ENCODE measurements around the gene PIH1D2. TPM values are rescaled to one million over a fixed set of nuclear protein-coding genes. Genes with fewer than 3 reads are reported as not detected.
"Not testable (repeated sequence)": the region's sequence is repeated elsewhere in the genome, so short reads cannot be mapped to it uniquely, and the experiment has no call there.

Gene PIH1D2
- total and polyA plus RNA-seq, 2 of the 8 experiments (the other 6 are each of a cell fraction or from before 2014, with no cell fraction given) = 0.53 to 0.73 TPM

GRCh38 chr11:112029460-112029859, 44.4 kb downstream of the PIH1D2 start (continued):
- TF ChIP-seq POLR2A (IDR thresholded peaks at IDR 0.05; ENCODE audit: control extremely low read depth in 1 of 2, low read depth in 2 of 2, low read length in 2 of 2) (no peak), USF2 (IDR thresholded peaks at IDR 0.05; ENCODE audit: low read length) (no peak), CREB1 (IDR thresholded peaks at IDR 0.05) (no peak)

- 93% methylated on average over 11 of the region's 49 CpGs; no CpG with 5 or more reads in 1 of the 2 experiments for WGBS, 2 experiments (ENCODE audit: extremely low coverage in 1 of 2, insufficient coverage in 1 of 2, insufficient read length in 1 of 2, insufficient replicate concordance in 2 of 2, low coverage in 1 of 2, low lambda C conversion rate in 2 of 2, missing lambda C conversion rate in 1 of 2)
- not testable (repeated sequence) for H4K20me1 ChIP-seq (replicated peaks in 1 of 2; ENCODE audit: control insufficient read depth in 1 of 2, insufficient read depth in 2 of 2, low read length in 2 of 2)
Measured at GRCh38 chr11:112026784-112027410, 46.9 kb downstream of the PIH1D2 start.

More at GRCh38 chr11:112026784-112027410, 46.9 kb downstream of the PIH1D2 start:
- H4K5ac ChIP-seq (ENCODE audit: insufficient read length, low read depth, low read length); H3K27ac ChIP-seq (ENCODE audit: low read depth, low read length); H3K27me3 ChIP-seq (replicated peaks in 1 of 4; ENCODE audit: control insufficient read depth in 3 of 4, extremely low read depth in 1 of 4, insufficient read depth in 3 of 4, low read length in 3 of 4); H3K18ac ChIP-seq (ENCODE audit: extremely low read depth, low read length); H3K4me2 ChIP-seq (ENCODE audit: insufficient read depth in 1 of 2, low read depth in 2 of 2, low read length in 2 of 2); H2AFZ ChIP-seq (ENCODE audit: low read length); H2AK5ac ChIP-seq (ENCODE audit: low read depth, low read length); H3K79me1 ChIP-seq (ENCODE audit: low read depth, low read length); H3K9me3 ChIP-seq (ENCODE audit: insufficient read depth in 2 of 2, low read depth in 1 of 2, low read length in 1 of 2); H3K4me3 ChIP-seq (ENCODE audit: extremely low read depth in 1 of 4, insufficient read depth in 2 of 4, low read depth in 3 of 4, low read length in 4 of 4); H4K8ac ChIP-seq (ENCODE audit: extremely low read depth, insufficient read depth, low read length); H3K23ac ChIP-seq (ENCODE audit: insufficient read length); H2BK15ac ChIP-seq (ENCODE audit: low read length); H4K91ac ChIP-seq (replicated peaks; ENCODE audit: insufficient read length, low read length); H3K4me1 ChIP-seq (replicated peaks in 1 of 4; ENCODE audit: control insufficient read depth in 3 of 4, insufficient read depth in 4 of 4, low read length in 3 of 4); H2BK20ac ChIP-seq (ENCODE audit: low read length); CTCF ChIA-PET (ENCODE audit: partially characterized antibody); H2BK120ac ChIP-seq (replicated peaks; ENCODE audit: low read depth, low read length); DNase-seq (ENCODE audit: low read depth in 1 of 2, low spot score in 2 of 2); H3K23me2 ChIP-seq (ENCODE audit: low read depth, low read length); H3K56ac ChIP-seq (replicated peaks; ENCODE audit: insufficient read length, low read depth, low read length); H3K9ac ChIP-seq (replicated peaks in 1 of 4; ENCODE audit: extremely low read depth in 1 of 4, low read depth in 3 of 4, low read length in 3 of 4); H3K4ac ChIP-seq (replicated peaks; ENCODE audit: insufficient read length, low read depth, low read length); H2BK5ac ChIP-seq (ENCODE audit: low read depth, low read length); H3K14ac ChIP-seq (ENCODE audit: insufficient read length); H2BK12ac ChIP-seq (ENCODE audit: low read depth, low read length); POLR2A ChIA-PET (ENCODE audit: partially characterized antibody); FAIRE-seq: not testable (repeated sequence)
- Histone ChIP-seq H3K36me3 (ENCODE audit: control insufficient read depth in 2 of 4, insufficient read depth in 4 of 4, low read length in 3 of 4) (peaks cover 13 to 36% (median 29%) of the 10 kb centered on the region in 4 experiments), H3K79me2 (ENCODE audit: control insufficient read depth in 1 of 2, insufficient read depth in 2 of 2, low read length in 2 of 2) (peaks cover 5 to 10% of the 10 kb centered on the region in 2 experiments)

Measured in H1 (cell line).